ENCODE results near the gene DGKI.
A peak's percentile ranks its signal among the peaks of the same experiment; 100 is the strongest.

The DGKI gene

GRCh38 chr7:137590071-137590755, 256.6 kb downstream of the DGKI start:
- DNase-seq = no peak

- no peak for DNase-seq
Measured at GRCh38 chr7:137587326-137587725, 259.4 kb downstream of the DGKI start.

- DNase-seq = no peak
Measured at GRCh38 chr7:137585591-137585990, 261.2 kb downstream of the DGKI start.

- no peak for DNase-seq
Measured at GRCh38 chr7:137583172-137583571, 263.6 kb downstream of the DGKI start.

GRCh38 chr7:137579913-137580640, 266.7 kb downstream of the DGKI start:
- DNase-seq = peak; percentile 80

- no peak for DNase-seq
Measured at GRCh38 chr7:137578541-137578940, 268.2 kb downstream of the DGKI start.

- DNase-seq = peak; percentile 9
Measured at GRCh38 chr7:137577184-137577583, 269.6 kb downstream of the DGKI start.

- no peak for DNase-seq
Measured at GRCh38 chr7:137576481-137576880, 270.3 kb downstream of the DGKI start.

GRCh38 chr7:137574812-137575211, 272.0 kb downstream of the DGKI start:
- peak; percentile 14 for DNase-seq

GRCh38 chr7:137572056-137572784, 274.6 kb downstream of the DGKI start:
- no peak for DNase-seq

GRCh38 chr7:137564677-137565076, 282.1 kb downstream of the DGKI start:
- DNase-seq = no peak

GRCh38 chr7:137563981-137564380, 282.8 kb downstream of the DGKI start:
- peak; percentile 5 for DNase-seq

- DNase-seq = no peak
Measured at GRCh38 chr7:137547485-137547884, 299.3 kb downstream of the DGKI start.

GRCh38 chr7:137546671-137547070, 300.1 kb downstream of the DGKI start:
- no peak for DNase-seq

GRCh38 chr7:137546009-137546408, 300.8 kb downstream of the DGKI start:
- no peak for DNase-seq

- DNase-seq = no peak
Measured at GRCh38 chr7:137545059-137545716, 301.6 kb downstream of the DGKI start.

GRCh38 chr7:137544453-137545058, 302.2 kb downstream of the DGKI start:
- no peak for DNase-seq

GRCh38 chr7:137539111-137539715, 307.6 kb downstream of the DGKI start:
- peak; percentile 76 for DNase-seq

- peak; percentile 66 for DNase-seq
Measured at GRCh38 chr7:137538361-137538762, 308.4 kb downstream of the DGKI start.

GRCh38 chr7:137535579-137535978, 311.2 kb downstream of the DGKI start:
- DNase-seq = no peak

- no peak for DNase-seq
Measured at GRCh38 chr7:137531671-137532070, 315.1 kb downstream of the DGKI start.

- DNase-seq = no peak
Measured at GRCh38 chr7:137527634-137528033, 319.1 kb downstream of the DGKI start.

Measured in EL (cell line).